Measurements from ENCODE around the gene EPHA2.

Gene EPHA2

GRCh38 chr1:16092097-16092922 is 63.6 kb downstream of the EPHA2 start:
- DNase-seq (ENCODE audit: low read depth in 2 of 2) = no peak

- DNase-seq (ENCODE audit: low read depth in 2 of 2) = no peak
These were observed 64.6 kb downstream of the EPHA2 start for GRCh38 chr1:16091296-16091695.

GRCh38 chr1:16090076-16090826 is 65.6 kb downstream of the EPHA2 start:
- no peak for DNase-seq (ENCODE audit: low read depth in 2 of 2)

- no peak for DNase-seq (ENCODE audit: low read depth in 2 of 2)
These were observed 66.9 kb downstream of the EPHA2 start for GRCh38 chr1:16088996-16089395.

GRCh38 chr1:16088351-16088911 is 67.4 kb downstream of the EPHA2 start:
- no peak for DNase-seq (ENCODE audit: low read depth in 2 of 2)

GRCh38 chr1:16087733-16088132 is 68.1 kb downstream of the EPHA2 start:
- no peak for DNase-seq (ENCODE audit: low read depth in 2 of 2)

GRCh38 chr1:16085522-16085921 is 70.3 kb downstream of the EPHA2 start:
- no peak for DNase-seq (ENCODE audit: low read depth in 2 of 2)

- no peak for DNase-seq (ENCODE audit: low read depth in 2 of 2)
These were observed 72.4 kb downstream of the EPHA2 start for GRCh38 chr1:16083486-16083885.

GRCh38 chr1:16082283-16083038 is 73.4 kb downstream of the EPHA2 start:
- DNase-seq (ENCODE audit: low read depth in 2 of 2) = no peak

GRCh38 chr1:16081636-16082035 is 74.2 kb downstream of the EPHA2 start:
- DNase-seq (ENCODE audit: low read depth in 2 of 2) = no peak

- no peak for DNase-seq (ENCODE audit: low read depth in 2 of 2)
These were observed 75.3 kb downstream of the EPHA2 start for GRCh38 chr1:16080422-16081150.

- DNase-seq (ENCODE audit: low read depth in 2 of 2) = peak in 1 of 2 experiments; percentile 25
These were observed 76.8 kb downstream of the EPHA2 start for GRCh38 chr1:16078925-16079656.

- no peak for DNase-seq (ENCODE audit: low read depth in 2 of 2)
These were observed 78.2 kb downstream of the EPHA2 start for GRCh38 chr1:16077406-16078245.

GRCh38 chr1:16076865-16077238 is 79.0 kb downstream of the EPHA2 start:
- DNase-seq (ENCODE audit: low read depth in 2 of 2) = no peak

- peak; percentile 61 to 62 for DNase-seq (ENCODE audit: low read depth in 2 of 2)
These were observed 79.6 kb downstream of the EPHA2 start for GRCh38 chr1:16076031-16076864.

- DNase-seq (ENCODE audit: low read depth in 2 of 2) = no peak
These were observed 80.4 kb downstream of the EPHA2 start for GRCh38 chr1:16075337-16076030.
